GM23338 (cell line): ENCODE results near the gene FCHSD2. TPM values are rescaled to one million over a fixed set of nuclear protein-coding genes. Genes with fewer than 3 reads are reported as not detected.

ENCODE experiments used
- ATAC-seq: fragments of 200-7000 bp; cut with Tn5 transposase; 3 replicates; pipeline ENCODE4 v1.9.1; 2020
- DNase-seq: peaks from one replicate; pipeline ENCODE4 v3.0.0-alpha.2; 2015; ENCODE audit warnings: low spot score
- H2AFZ ChIP-seq: fragments of 200-600 bp; sonication (generic); 2 replicates; pipeline ENCODE4 v1.8.0; 2016; ENCODE audit warnings: antibody characterized with exemption, mild to moderate bottlenecking, moderate library complexity
- H3F3A ChIP-seq: fragments of 200-600 bp; sonication (generic); replicated peaks from 2 replicates; pipeline ENCODE4 v1.8.0; 2017; ENCODE audit warnings: antibody characterized with exemption, mixed run types, low read depth
- H3K27ac ChIP-seq: fragments of 200-600 bp; sonication (generic); 2 replicates; pipeline ENCODE4 v1.6.1; 2016; ENCODE audit warnings: low read depth
- H3K27me3 ChIP-seq: fragments of 200-600 bp; sonication (generic); 2 replicates; pipeline ENCODE4 v1.8.0; 2016; ENCODE audit warnings: mild to moderate bottlenecking, mixed run types, moderate library complexity; ENCODE audit not compliant: insufficient read depth
- H3K36me3 ChIP-seq: fragments of 200-600 bp; sonication (generic); 2 replicates; pipeline ENCODE4 v1.8.0; 2016; ENCODE audit warnings: mild to moderate bottlenecking; ENCODE audit not compliant: insufficient read depth
- H3K4me1 ChIP-seq: fragments of 200-600 bp; sonication (generic); 2 replicates; pipeline ENCODE4 v1.8.0; 2016; ENCODE audit warnings: mild to moderate bottlenecking, moderate library complexity; ENCODE audit not compliant: insufficient read depth
- H3K4me2 ChIP-seq: fragments of 200-600 bp; sonication (generic); 2 replicates; pipeline ENCODE4 v1.7.1; 2017; ENCODE audit warnings: mixed run types
- H3K4me3 ChIP-seq: fragments of 200-600 bp; sonication (generic); 2 replicates; pipeline ENCODE4 v1.6.1; 2016; ENCODE audit warnings: mixed run types
- H3K79me2 ChIP-seq: fragments of 200-600 bp; sonication (generic); replicated peaks from 2 replicates; pipeline ENCODE4 v1.8.0; 2017; ENCODE audit warnings: mild to moderate bottlenecking; ENCODE audit not compliant: insufficient read depth
- H3K9me2 ChIP-seq: fragments of 200-600 bp; sonication (generic); 2 replicates; pipeline ENCODE4 v1.8.0; 2017; ENCODE audit not compliant: insufficient read depth
- H4K20me1 ChIP-seq: fragments of 200-600 bp; sonication (generic); replicated peaks from 2 replicates; pipeline ENCODE4 v1.8.0; 2017; ENCODE audit warnings: mild to moderate bottlenecking; ENCODE audit not compliant: insufficient read depth
- H3K27ac Mint-ChIP-seq: 2 replicates; pipeline ENCODE4 v1.8.0; 2020; ENCODE audit warnings: inconsistent platforms, mild to moderate bottlenecking, moderate library complexity, mixed read lengths
- H3K27me3 Mint-ChIP-seq: 3 replicates; pipeline ENCODE4 v1.8.0; 2022; ENCODE audit warnings: low read depth, mild to moderate bottlenecking, moderate library complexity, mixed read lengths, inconsistent platforms; ENCODE audit not compliant: insufficient read depth, poor library complexity
- H3K36me3 Mint-ChIP-seq: 3 replicates; pipeline ENCODE4 v1.8.0; 2021; ENCODE audit warnings: low read depth, mild to moderate bottlenecking, inconsistent platforms, moderate library complexity, mixed read lengths
- H3K4me1 Mint-ChIP-seq: 3 replicates; pipeline ENCODE4 v1.8.0; 2020; ENCODE audit warnings: mild to moderate bottlenecking, inconsistent platforms, mixed read lengths
- H3K4me3 Mint-ChIP-seq: 3 replicates; pipeline ENCODE4 v1.8.0; 2021; ENCODE audit warnings: moderate library complexity, mild to moderate bottlenecking, inconsistent platforms, mixed read lengths
- H3K9me3 Mint-ChIP-seq: 3 replicates; pipeline ENCODE4 v1.8.0; 2020; ENCODE audit warnings: moderate library complexity, mild to moderate bottlenecking, inconsistent platforms, mixed read lengths
- CREB1 ChIP-seq: fragments of 250-450 bp; sonication (Bioruptor Pico); IDR thresholded peaks from 2 replicates; pipeline ENCODE4 v1.5.0; 2020; ENCODE audit warnings: low read depth, mild to moderate bottlenecking, moderate library complexity
- EZH2 ChIP-seq: fragments of 200-600 bp; sonication (generic); IDR thresholded peaks from one replicate; pipeline ENCODE4 v1.8.0; 2017; ENCODE audit warnings: antibody characterized with exemption, mild to moderate bottlenecking, low read depth; ENCODE audit not compliant: unreplicated experiment
- EZH2phosphoT487 ChIP-seq: fragments of 200-600 bp; sonication (generic); IDR thresholded peaks from one replicate; pipeline ENCODE4 v1.8.1; 2018; ENCODE audit warnings: antibody characterized with exemption; ENCODE audit not compliant: unreplicated experiment
- JUNB ChIP-seq: IDR thresholded peaks from one replicate; pipeline ENCODE4 v1.6.1; 2016; ENCODE audit warnings: antibody characterized with exemption; ENCODE audit not compliant: unreplicated experiment
- NANOG ChIP-seq: IDR thresholded peaks from 2 replicates; pipeline ENCODE4 v1.6.1; 2016; ENCODE audit warnings: antibody characterized with exemption, borderline replicate concordance
- POLR2AphosphoS5 ChIP-seq: IDR thresholded peaks from 2 replicates; pipeline ENCODE4 v1.6.1; 2016; ENCODE audit warnings: antibody characterized with exemption, low read depth
- STAT1 ChIP-seq: IDR thresholded peaks from one replicate; pipeline ENCODE4 v1.6.1; 2016; ENCODE audit warnings: antibody characterized with exemption; ENCODE audit not compliant: unreplicated experiment
- ZNF114 ChIP-seq: fragments of 250-450 bp; sonication (Bioruptor Pico); IDR thresholded peaks from 2 replicates; pipeline ENCODE4 v1.5.0; 2020; ENCODE audit warnings: mild to moderate bottlenecking, moderate library complexity
- ZNF331 ChIP-seq: fragments of 250-450 bp; sonication (Bioruptor Pico); IDR thresholded peaks from 2 replicates; pipeline ENCODE4 v1.5.0; 2020; ENCODE audit warnings: low read depth, mild to moderate bottlenecking, moderate library complexity
- polyA plus RNA-seq: library from polyadenylated mRNA; unstranded; fragments of >200 nt; fragmentation: Nextera tagmentation; extraction: Ambion mirVana; gene quantifications from 2 replicates; pipeline ENCODE4 v1.2.1, GENCODE V29; 2016
- total RNA-seq: library from RNA; depleted of rRNA; stranded (reverse); fragments of >200 nt; shearing (Covaris generic); gene quantifications from 2 replicates; pipeline ENCODE4 v1.2.3, GENCODE V29; 2014
- TF ChIP-seq, protein P1 (sequence below): IDR thresholded peaks from 2 replicates; pipeline ENCODE4 v1.6.1; 2016; ENCODE audit warnings: antibody characterized with exemption
- TF ChIP-seq, protein P2 (sequence below), 2 experiments: fragments of 200-600 bp in 1 of 2; sonication (generic) in 1 of 2; conservative IDR thresholded peaks; 2 replicates each; pipeline versions ENCODE4 v1.5.1 to v1.6.1; 2016 to 2017; ENCODE audit warnings: antibody characterized with exemption in 2 of 2, low read depth in 2 of 2, mild to moderate bottlenecking in 2 of 2, moderate library complexity in 1 of 2

The FCHSD2 gene
- total and polyA plus RNA-seq, 2 experiments from 2014 or later, result 3.6 to 5.2 TPM

DNA sequence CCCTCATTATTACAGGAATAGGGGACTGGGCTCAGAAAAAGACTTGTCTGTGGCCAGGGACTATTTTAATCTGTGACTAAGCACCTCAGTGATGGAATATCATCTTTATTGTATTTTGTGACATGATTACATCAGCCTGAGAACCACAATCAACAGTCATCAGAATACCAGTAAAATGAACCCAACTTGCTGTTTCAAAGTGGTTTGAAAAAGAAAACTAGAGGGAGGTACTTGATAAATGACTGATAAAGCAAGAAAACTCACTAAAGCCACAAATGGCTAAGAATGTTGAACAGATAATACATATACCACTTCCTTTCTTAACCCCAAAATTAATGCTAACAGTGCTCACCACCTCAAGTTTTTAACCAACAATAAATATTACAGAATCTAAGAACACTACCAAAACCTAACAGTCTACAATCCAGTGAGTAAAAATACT, 172.2 kb downstream of the FCHSD2 start:
- H3K9me2 ChIP-seq, result no peaks in the 10 kb centered on the region
- no peak for TF ChIP-seq ZNF331
- TF ChIP-seq STAT1, result no peak
- Mint-ChIP-seq H3K36me3 (no peaks in the 10 kb centered on the region), H3K27ac (no peak overlapping the region), H3K27me3 (no peaks in the 10 kb centered on the region), H3K4me3 (no peak overlapping the region), H3K9me3 (no peaks in the 10 kb centered on the region), H3K4me1 (no peaks in the 10 kb centered on the region)
- no peaks in the 10 kb centered on the region for H3K36me3 ChIP-seq
- H3K27me3 ChIP-seq, result no peaks in the 10 kb centered on the region
- no peaks in the 10 kb centered on the region for H3K79me2 ChIP-seq
- H3K4me3 ChIP-seq, result no peak overlapping the region
- DNase-seq (no peak), ATAC-seq (no peak)
- H3F3A ChIP-seq, result no peaks in the 10 kb centered on the region
- no peak overlapping the region for H3K27ac ChIP-seq
- H3K4me2 ChIP-seq, result no peak overlapping the region
- H3K4me1 ChIP-seq, result no peaks in the 10 kb centered on the region
- no peaks in the 10 kb centered on the region; the same call in 1 of the 2 replicates for H4K20me1 ChIP-seq
- no peak overlapping the region for H2AFZ ChIP-seq

DNA sequence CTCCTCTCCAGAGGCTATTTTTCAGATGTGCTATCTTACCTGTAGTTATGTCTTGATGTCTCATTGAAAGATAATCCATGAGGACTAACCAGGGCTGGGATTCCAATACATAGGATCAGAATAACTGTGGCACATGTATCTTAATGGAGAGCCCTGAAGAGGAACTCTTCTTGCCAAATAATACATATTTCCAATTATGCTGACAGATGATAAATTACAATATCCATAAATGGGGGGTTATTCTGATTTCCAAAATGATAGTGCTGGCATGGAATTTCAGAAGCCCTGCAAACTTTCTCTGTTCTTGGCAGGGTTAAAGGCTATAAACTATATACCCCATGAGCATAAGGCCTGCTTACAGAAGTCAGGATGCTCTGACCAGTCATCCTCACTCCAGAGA, 173.7 kb downstream of the FCHSD2 start:
- no peaks in the 10 kb centered on the region for H3K9me2 ChIP-seq
- H3K4me1 ChIP-seq, result no peaks in the 10 kb centered on the region
- H2AFZ ChIP-seq, result no peak overlapping the region
- no peaks in the 10 kb centered on the region for H3K36me3 Mint-ChIP-seq
- DNase-seq (no peak), ATAC-seq (no peak)
- TF ChIP-seq CREB1 (CRISPR knock-in tag), result no peak
- no peak for TF ChIP-seq JUNB
- TF ChIP-seq EZH2, result no peak
- TF ChIP-seq, protein P1, sequence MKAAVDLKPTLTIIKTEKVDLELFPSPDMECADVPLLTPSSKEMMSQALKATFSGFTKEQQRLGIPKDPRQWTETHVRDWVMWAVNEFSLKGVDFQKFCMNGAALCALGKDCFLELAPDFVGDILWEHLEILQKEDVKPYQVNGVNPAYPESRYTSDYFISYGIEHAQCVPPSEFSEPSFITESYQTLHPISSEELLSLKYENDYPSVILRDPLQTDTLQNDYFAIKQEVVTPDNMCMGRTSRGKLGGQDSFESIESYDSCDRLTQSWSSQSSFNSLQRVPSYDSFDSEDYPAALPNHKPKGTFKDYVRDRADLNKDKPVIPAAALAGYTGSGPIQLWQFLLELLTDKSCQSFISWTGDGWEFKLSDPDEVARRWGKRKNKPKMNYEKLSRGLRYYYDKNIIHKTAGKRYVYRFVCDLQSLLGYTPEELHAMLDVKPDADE, result no peak
- TF ChIP-seq, protein P2, sequence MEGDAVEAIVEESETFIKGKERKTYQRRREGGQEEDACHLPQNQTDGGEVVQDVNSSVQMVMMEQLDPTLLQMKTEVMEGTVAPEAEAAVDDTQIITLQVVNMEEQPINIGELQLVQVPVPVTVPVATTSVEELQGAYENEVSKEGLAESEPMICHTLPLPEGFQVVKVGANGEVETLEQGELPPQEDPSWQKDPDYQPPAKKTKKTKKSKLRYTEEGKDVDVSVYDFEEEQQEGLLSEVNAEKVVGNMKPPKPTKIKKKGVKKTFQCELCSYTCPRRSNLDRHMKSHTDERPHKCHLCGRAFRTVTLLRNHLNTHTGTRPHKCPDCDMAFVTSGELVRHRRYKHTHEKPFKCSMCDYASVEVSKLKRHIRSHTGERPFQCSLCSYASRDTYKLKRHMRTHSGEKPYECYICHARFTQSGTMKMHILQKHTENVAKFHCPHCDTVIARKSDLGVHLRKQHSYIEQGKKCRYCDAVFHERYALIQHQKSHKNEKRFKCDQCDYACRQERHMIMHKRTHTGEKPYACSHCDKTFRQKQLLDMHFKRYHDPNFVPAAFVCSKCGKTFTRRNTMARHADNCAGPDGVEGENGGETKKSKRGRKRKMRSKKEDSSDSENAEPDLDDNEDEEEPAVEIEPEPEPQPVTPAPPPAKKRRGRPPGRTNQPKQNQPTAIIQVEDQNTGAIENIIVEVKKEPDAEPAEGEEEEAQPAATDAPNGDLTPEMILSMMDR (conservative IDR thresholded peaks at IDR 0.05; ENCODE audit: low read depth in 2 of 2), result no peak
- no peak for TF ChIP-seq ZNF114 (CRISPR knock-in tag)
- no peak for TF ChIP-seq ZNF331
- TF ChIP-seq POLR2AphosphoS5, result no peak
- TF ChIP-seq NANOG, result no peak
- TF ChIP-seq EZH2phosphoT487, result no peak
- TF ChIP-seq STAT1, result no peak
- no peaks in the 10 kb centered on the region for H3K27me3 Mint-ChIP-seq
- no peaks in the 10 kb centered on the region for H3K36me3 ChIP-seq
- H3K4me2 ChIP-seq, result no peak overlapping the region
- H3K27ac ChIP-seq, result no peak overlapping the region
- H3F3A ChIP-seq, result no peaks in the 10 kb centered on the region
- no peaks in the 10 kb centered on the region for H3K27me3 ChIP-seq
- H3K4me3 ChIP-seq, result no peak overlapping the region
- H3K4me1 Mint-ChIP-seq, result no peaks in the 10 kb centered on the region
- no peaks in the 10 kb centered on the region for H3K9me3 Mint-ChIP-seq
- H4K20me1 ChIP-seq, result no peaks in the 10 kb centered on the region; the same call in 1 of the 2 replicates
- no peak overlapping the region for H3K27ac Mint-ChIP-seq
- H3K79me2 ChIP-seq, result no peaks in the 10 kb centered on the region
- H3K4me3 Mint-ChIP-seq, result no peak overlapping the region
